ENCODE measurements around the gene CD38. TPM values are rescaled to one million over a fixed set of nuclear protein-coding genes. Genes with fewer than 3 reads are reported as not detected.

The CD38 gene
- total and polyA plus RNA-seq, 12 donors = 1.7 to 18.4 (median 11.2) TPM

- no peak overlapping the region for H3K27ac ChIP-seq
- TF ChIP-seq CTCF (IDR thresholded peaks at IDR 0.05) (no peak), POLR2A (IDR thresholded peaks at IDR 0.05) (no peak)
- no peak for DNase-seq
- no peak overlapping the region for H3K4me3 ChIP-seq
- H3K27me3 ChIP-seq = no peaks in the 10 kb centered on the region
- intact Hi-C loops (cut with DNase I) = no loop called here
- 71 to 86% (median 79%) methylated on average over 8 of the region's 8 CpGs for WGBS, 4 donors
- H3K36me3 ChIP-seq (replicated peaks in 1 of 2) = no peaks in the 10 kb centered on the region
- no peaks in the 10 kb centered on the region for H3K9me3 ChIP-seq (replicated peaks in 1 of 3)
- no peaks in the 10 kb centered on the region for H3K4me1 ChIP-seq (replicated peaks in 1 of 2)
These were observed 11.3 kb upstream of the CD38 start for GRCh38 chr4:15766821-15767220.

GRCh38 chr4:15769202-15769601 lies 8.9 kb upstream of the CD38 start:
- no peak overlapping the region for H3K27ac ChIP-seq
- no peaks in the 10 kb centered on the region for H3K9me3 ChIP-seq (replicated peaks in 1 of 3)
- intact Hi-C loops (cut with DNase I) = no loop called here
- TF ChIP-seq CTCF (IDR thresholded peaks at IDR 0.05) = no peak
- no peak for TF ChIP-seq POLR2A (IDR thresholded peaks at IDR 0.05)
- H3K36me3 ChIP-seq (replicated peaks in 1 of 2) = no peaks in the 10 kb centered on the region
- H3K4me3 ChIP-seq = no peak overlapping the region
- no peaks in the 10 kb centered on the region for H3K27me3 ChIP-seq
- 50 to 82% (median 66%) methylated on average over 2 of the region's 2 CpGs for WGBS, 4 donors
- H3K4me1 ChIP-seq (replicated peaks in 1 of 2) = no peaks in the 10 kb centered on the region
- no peak for DNase-seq

- 53 to 69% (median 59%) methylated on average over 3 of the region's 3 CpGs for WGBS, 4 donors
- Histone ChIP-seq H3K4me1 (replicated peaks in 1 of 2) (no peaks in the 10 kb centered on the region), H3K36me3 (replicated peaks in 1 of 2) (no peaks in the 10 kb centered on the region), H3K9me3 (replicated peaks in 1 of 3) (no peaks in the 10 kb centered on the region), H3K27ac (no peak overlapping the region), H3K27me3 (no peaks in the 10 kb centered on the region), H3K4me3 (no peak overlapping the region)
- intact Hi-C loops (cut with DNase I) = no loop called here
- TF ChIP-seq CTCF (IDR thresholded peaks at IDR 0.05) (no peak), POLR2A (IDR thresholded peaks at IDR 0.05) (no peak)
- DNase-seq = no peak
These were observed 6.7 kb upstream of the CD38 start for GRCh38 chr4:15771216-15772058.

GRCh38 chr4:15774020-15774420 lies 4.1 kb upstream of the CD38 start:
- no peak overlapping the region for H3K4me3 ChIP-seq
- no peak for DNase-seq
- H3K4me1 ChIP-seq (replicated peaks in 1 of 2) = peaks cover 0 to 7% of the 10 kb centered on the region in 2 donors
- 91 to 94% (median 93%) methylated on average over 4 of the region's 4 CpGs for WGBS, 4 donors
- H3K27ac ChIP-seq = no peak overlapping the region
- H3K9me3 ChIP-seq (replicated peaks in 1 of 3) = no peaks in the 10 kb centered on the region
- no peak for TF ChIP-seq POLR2A (IDR thresholded peaks at IDR 0.05)
- no peak for TF ChIP-seq CTCF (IDR thresholded peaks at IDR 0.05)
- H3K36me3 ChIP-seq (replicated peaks in 1 of 2) = no peaks in the 10 kb centered on the region
- intact Hi-C loops (cut with DNase I) = no loop called here
- H3K27me3 ChIP-seq = no peaks in the 10 kb centered on the region

All from adrenal gland (tissue), 12 donors.